ENCODE data around the gene KRT36.

KRT36 gene

DNA sequence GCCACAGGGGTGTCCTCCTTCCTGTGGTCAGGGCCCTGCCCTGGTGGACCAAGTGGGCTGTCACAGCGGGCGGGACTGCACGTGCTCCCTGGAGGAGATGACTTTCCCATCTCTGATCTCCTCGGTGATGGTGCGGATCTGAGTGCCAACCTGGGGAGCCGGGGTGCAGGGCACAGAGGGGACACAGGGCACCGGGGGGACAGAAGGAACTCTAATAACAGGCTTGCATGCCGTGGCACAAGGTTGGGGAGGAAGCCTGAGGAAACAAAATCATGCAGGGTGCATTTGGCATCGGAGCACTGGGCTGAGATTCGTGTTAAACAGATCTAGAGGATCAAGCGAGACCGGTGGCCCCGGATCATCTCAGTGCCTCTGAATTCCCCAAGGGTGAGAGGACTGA is 3.4 kb downstream of the KRT36 start:
- Histone ChIP-seq H3K36me3 (ENCODE audit: insufficient read depth, low read length) (no peaks in the 10 kb centered on the region), H3K4me3 (ENCODE audit: low read length, poor library complexity, severe bottlenecking) (no peak overlapping the region), H2AFZ (ENCODE audit: low read length) (no peak overlapping the region), H3F3A (ENCODE audit: low read depth) (no peaks in the 10 kb centered on the region), H3K79me2 (ENCODE audit: insufficient read depth, low read length) (no peaks in the 10 kb centered on the region), H3K9me2 (replicated peaks; ENCODE audit: low read depth, low read length) (no peaks in the 10 kb centered on the region), H3K9me3 (ENCODE audit: insufficient read depth, low read depth, low read length) (no peaks in the 10 kb centered on the region), H4K20me1 (ENCODE audit: insufficient read depth, low read length, poor library complexity, severe bottlenecking) (no peaks in the 10 kb centered on the region), H3K4me2 (ENCODE audit: low read depth, low read length, poor library complexity, severe bottlenecking) (no peak overlapping the region), H3K27me3 (ENCODE audit: insufficient read depth, low read length, poor library complexity, severe bottlenecking) (no peaks in the 10 kb centered on the region), H3K4me1 (ENCODE audit: insufficient read depth, low read length, poor library complexity, severe bottlenecking) (peaks cover 6% of the 10 kb centered on the region), H3K9ac (ENCODE audit: low read depth, low read length, poor library complexity, severe bottlenecking) (no peak overlapping the region)
- TF ChIP-seq, protein P1, sequence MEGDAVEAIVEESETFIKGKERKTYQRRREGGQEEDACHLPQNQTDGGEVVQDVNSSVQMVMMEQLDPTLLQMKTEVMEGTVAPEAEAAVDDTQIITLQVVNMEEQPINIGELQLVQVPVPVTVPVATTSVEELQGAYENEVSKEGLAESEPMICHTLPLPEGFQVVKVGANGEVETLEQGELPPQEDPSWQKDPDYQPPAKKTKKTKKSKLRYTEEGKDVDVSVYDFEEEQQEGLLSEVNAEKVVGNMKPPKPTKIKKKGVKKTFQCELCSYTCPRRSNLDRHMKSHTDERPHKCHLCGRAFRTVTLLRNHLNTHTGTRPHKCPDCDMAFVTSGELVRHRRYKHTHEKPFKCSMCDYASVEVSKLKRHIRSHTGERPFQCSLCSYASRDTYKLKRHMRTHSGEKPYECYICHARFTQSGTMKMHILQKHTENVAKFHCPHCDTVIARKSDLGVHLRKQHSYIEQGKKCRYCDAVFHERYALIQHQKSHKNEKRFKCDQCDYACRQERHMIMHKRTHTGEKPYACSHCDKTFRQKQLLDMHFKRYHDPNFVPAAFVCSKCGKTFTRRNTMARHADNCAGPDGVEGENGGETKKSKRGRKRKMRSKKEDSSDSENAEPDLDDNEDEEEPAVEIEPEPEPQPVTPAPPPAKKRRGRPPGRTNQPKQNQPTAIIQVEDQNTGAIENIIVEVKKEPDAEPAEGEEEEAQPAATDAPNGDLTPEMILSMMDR (conservative IDR thresholded peaks at IDR 0.05; ENCODE audit: low read length) = no peak
- no peak for TF ChIP-seq EZH2phosphoT487 (IDR thresholded peaks at IDR 0.05; ENCODE audit: borderline replicate concordance)

DNA sequence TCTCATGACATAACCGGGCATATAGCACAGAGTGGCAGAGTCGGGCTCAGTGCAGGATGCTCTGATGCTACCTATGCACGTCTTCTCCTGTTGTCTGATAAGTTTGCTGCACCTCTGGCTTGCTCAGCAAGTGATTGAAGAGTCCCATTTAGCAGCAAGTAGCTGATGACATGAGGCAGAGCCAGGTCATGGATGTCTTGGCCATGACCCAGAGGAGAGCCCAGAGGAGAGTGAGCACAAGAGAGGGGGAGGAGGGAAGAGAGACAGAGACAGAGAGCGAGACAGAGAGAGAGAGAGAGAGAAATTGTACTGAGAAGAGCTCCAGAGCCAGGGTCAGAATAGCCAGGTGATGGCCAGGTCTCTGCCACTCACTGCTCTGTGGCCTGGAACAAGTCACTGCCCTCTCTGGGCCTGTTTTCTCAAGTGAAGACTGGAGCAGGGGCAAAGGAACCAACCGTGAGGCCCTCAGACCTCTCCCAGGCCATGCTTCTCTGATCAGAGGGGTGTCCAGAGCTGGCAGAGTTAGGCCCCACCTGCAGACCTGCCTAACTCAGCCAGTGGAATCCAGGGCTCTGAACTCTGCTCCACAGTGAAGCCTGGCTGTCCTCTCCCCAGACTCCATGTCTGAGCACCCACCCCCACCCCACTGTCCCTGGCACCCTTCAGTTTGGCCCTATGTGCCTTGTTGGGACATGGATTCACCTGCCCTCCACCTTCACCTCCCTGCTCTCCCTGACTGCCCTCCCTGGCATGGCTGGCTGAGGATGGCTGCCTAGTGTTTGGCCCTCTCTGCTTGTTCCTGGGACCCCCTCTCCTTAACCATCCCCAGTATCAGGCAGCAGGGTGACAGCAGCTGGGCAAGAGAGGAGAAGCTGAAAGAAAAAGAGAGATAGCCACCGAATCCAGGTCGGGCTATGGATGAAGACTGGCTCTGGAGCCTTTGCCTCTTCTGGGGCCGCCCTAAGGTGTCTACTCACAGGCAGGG is 4.5 kb downstream of the KRT36 start:
- Histone ChIP-seq H3K9me2 (replicated peaks; ENCODE audit: low read depth, low read length) (no peaks in the 10 kb centered on the region), H3K9ac (ENCODE audit: low read depth, low read length, poor library complexity, severe bottlenecking) (no peak overlapping the region), H4K20me1 (ENCODE audit: insufficient read depth, low read length, poor library complexity, severe bottlenecking) (no peaks in the 10 kb centered on the region), H3K36me3 (ENCODE audit: insufficient read depth, low read length) (no peaks in the 10 kb centered on the region), H3F3A (ENCODE audit: low read depth) (no peaks in the 10 kb centered on the region), H3K27me3 (ENCODE audit: insufficient read depth, low read length, poor library complexity, severe bottlenecking) (no peaks in the 10 kb centered on the region), H3K4me2 (ENCODE audit: low read depth, low read length, poor library complexity, severe bottlenecking) (no peak overlapping the region), H3K9me3 (ENCODE audit: insufficient read depth, low read depth, low read length) (no peaks in the 10 kb centered on the region), H3K79me2 (ENCODE audit: insufficient read depth, low read length) (no peaks in the 10 kb centered on the region), H3K4me3 (ENCODE audit: low read length, poor library complexity, severe bottlenecking) (no peak overlapping the region), H3K4me1 (ENCODE audit: insufficient read depth, low read length, poor library complexity, severe bottlenecking) (peaks cover 3% of the 10 kb centered on the region), H2AFZ (ENCODE audit: low read length) (no peak overlapping the region)
- TF ChIP-seq, protein P1 (conservative IDR thresholded peaks at IDR 0.05; ENCODE audit: low read length) = no peak
- TF ChIP-seq EZH2phosphoT487 (IDR thresholded peaks at IDR 0.05; ENCODE audit: borderline replicate concordance) = no peak

DNA sequence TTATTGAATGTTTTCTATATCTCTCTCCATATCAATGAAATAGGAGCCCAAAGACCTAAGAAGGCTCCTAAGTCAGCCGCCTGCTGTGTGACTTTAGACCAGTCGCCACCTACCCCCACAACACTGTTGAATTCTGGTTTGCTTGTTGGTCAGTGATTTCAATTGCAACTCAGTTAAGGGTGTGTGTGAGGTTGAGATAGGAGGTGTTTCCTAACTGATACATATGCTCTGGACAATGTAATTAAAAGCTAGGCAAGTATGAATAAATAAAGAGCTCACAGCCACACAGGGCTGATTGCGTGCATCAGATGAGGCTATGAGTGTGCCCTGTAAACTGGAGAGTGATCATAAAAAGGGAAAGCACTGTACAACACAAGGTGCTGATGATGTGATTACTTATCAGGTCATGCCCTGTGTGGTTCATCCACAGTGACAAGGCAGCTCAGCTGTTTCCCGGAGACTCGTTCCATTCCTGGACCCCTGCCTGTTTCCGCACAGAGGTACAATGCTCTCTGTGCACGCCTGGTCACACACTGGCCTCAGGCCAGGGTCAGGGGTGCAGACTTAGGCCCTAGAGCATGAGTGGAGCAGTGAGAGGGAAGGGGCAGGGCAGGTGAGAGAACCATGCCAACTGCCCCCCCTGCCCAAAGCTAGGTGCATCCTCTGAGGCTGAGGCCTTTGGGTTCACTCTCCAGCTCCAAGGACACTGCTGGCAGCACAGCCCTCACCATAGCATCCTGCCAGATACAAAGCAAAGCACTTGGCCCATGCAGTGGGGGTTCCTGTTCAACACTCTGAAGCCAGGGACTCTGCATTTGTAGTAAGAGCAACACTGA is 5.5 kb downstream of the KRT36 start:
- Histone ChIP-seq H3K9ac (ENCODE audit: low read depth, low read length, poor library complexity, severe bottlenecking) (no peak overlapping the region), H2AFZ (ENCODE audit: low read length) (no peak overlapping the region), H3K27me3 (ENCODE audit: insufficient read depth, low read length, poor library complexity, severe bottlenecking) (no peaks in the 10 kb centered on the region), H3K4me2 (ENCODE audit: low read depth, low read length, poor library complexity, severe bottlenecking) (no peak overlapping the region), H3K4me3 (ENCODE audit: low read length, poor library complexity, severe bottlenecking) (no peak overlapping the region), H3F3A (ENCODE audit: low read depth) (no peaks in the 10 kb centered on the region), H3K79me2 (ENCODE audit: insufficient read depth, low read length) (no peaks in the 10 kb centered on the region), H3K4me1 (ENCODE audit: insufficient read depth, low read length, poor library complexity, severe bottlenecking) (no peaks in the 10 kb centered on the region), H3K36me3 (ENCODE audit: insufficient read depth, low read length) (no peaks in the 10 kb centered on the region), H3K9me3 (ENCODE audit: insufficient read depth, low read depth, low read length) (no peaks in the 10 kb centered on the region), H3K9me2 (replicated peaks; ENCODE audit: low read depth, low read length) (no peaks in the 10 kb centered on the region), H4K20me1 (ENCODE audit: insufficient read depth, low read length, poor library complexity, severe bottlenecking) (no peaks in the 10 kb centered on the region)
- TF ChIP-seq, protein P1 (conservative IDR thresholded peaks at IDR 0.05; ENCODE audit: low read length) = no peak
- no peak for TF ChIP-seq EZH2phosphoT487 (IDR thresholded peaks at IDR 0.05; ENCODE audit: borderline replicate concordance)

Measured in Loucy (cell line).